Peyer's patch (tissue), 4 donors: ENCODE results near the gene CCDC57. TPM values are rescaled to one million over a fixed set of nuclear protein-coding genes. Genes with fewer than 3 reads are reported as not detected.

Experiments
- DNase-seq, 3 donors: peaks; one replicate each; pipeline ENCODE4 v3.0.0-alpha.2; 2017 to 2019
- H3K27ac ChIP-seq, 4 donors: fragments of 200-600 bp; sonication (generic); one replicate each; pipeline ENCODE4 v1.5.1; 2016 to 2019
- H3K27me3 ChIP-seq, 2 donors: fragments of 200-600 bp; sonication (generic); one replicate each; pipeline ENCODE4 v1.5.1; 2019
- H3K36me3 ChIP-seq, 3 donors: fragments of 200-600 bp; sonication (generic); one replicate each; pipeline ENCODE4 v1.5.1; 2016 to 2019
- H3K4me1 ChIP-seq, 4 donors: fragments of 200-600 bp; sonication (generic); one replicate each; pipeline ENCODE4 v1.5.1; 2016 to 2019
- H3K4me3 ChIP-seq, 4 donors: fragments of 200-600 bp; sonication (generic); 1 replicate in 3 of 4; 2 replicates in 1 of 4; pipeline ENCODE4 v1.5.1; 2016 to 2019; ENCODE audit warnings: mild to moderate bottlenecking in 1 of 4
- H3K9me3 ChIP-seq, 4 donors: fragments of 200-600 bp; sonication (generic); one replicate each; pipeline ENCODE4 v1.5.1; 2016 to 2019; ENCODE audit warnings: mild to moderate bottlenecking in 1 of 4
- POLR2A ChIP-seq, 2 donors: fragments of 450-650 bp; IDR thresholded peaks; one replicate each; pipeline ENCODE4 v1.5.1; 2017; ENCODE audit warnings: antibody characterized with exemption in 2 of 2, mild to moderate bottlenecking in 2 of 2, moderate library complexity in 2 of 2
- total RNA-seq, 4 donors: library from RNA; depleted of rRNA; stranded (reverse); fragments of >200 nt; gene quantifications; one replicate each; pipeline ENCODE4 v1.1.0, GENCODE V29; 2016
- TF ChIP-seq, protein P1 (sequence below), 6 experiments: fragments of 450-650 bp in 4 of 6; fragments of 200-600 bp in 2 of 6; sonication (generic) in 1 of 6; IDR thresholded peaks; one replicate each; pipeline ENCODE4 v1.5.1; 2017 to 2019; ENCODE audit warnings: antibody characterized with exemption in 6 of 6, mild to moderate bottlenecking in 3 of 6, moderate library complexity in 1 of 6

Gene CCDC57
- total RNA-seq, 4 donors from 2014 or later: 28.2 to 144 (median 79.8) TPM

DNA sequence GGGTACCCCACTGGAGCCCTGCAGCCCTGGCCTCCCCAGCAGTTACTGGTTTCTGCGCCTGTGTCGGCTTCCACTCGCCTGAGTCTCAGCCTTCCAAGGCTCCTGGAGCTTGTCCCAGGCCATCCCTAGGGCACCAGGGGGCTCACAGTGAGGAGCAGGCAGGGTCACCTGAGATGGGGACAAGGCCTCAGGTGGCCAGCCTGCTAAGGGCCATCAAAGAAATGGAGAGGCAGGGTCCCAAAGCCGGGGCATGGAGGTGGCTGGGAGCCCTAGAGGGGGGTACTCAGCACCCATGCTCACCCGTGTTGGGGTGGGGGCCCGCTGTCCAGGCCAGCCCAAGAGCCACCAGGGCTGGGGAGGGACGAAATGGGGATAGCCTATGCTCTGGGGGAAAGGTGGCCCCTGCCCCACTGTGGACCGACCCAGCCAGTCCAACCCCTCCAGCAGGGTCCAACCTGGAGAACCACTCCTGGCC, 115.9 kb downstream of the CCDC57 start:
- Histone ChIP-seq H3K27me3 (no peaks in the 10 kb centered on the region), H3K4me3 (peak overlapping the region; percentile 87 to 98 (median 95)), H3K36me3 (peaks cover 0 to 39% (median 0%) of the 10 kb centered on the region in 3 donors), H3K4me1 (peaks cover 0 to 29% (median 23%) of the 10 kb centered on the region in 4 donors), H3K9me3 (no peaks in the 10 kb centered on the region), H3K27ac (peak overlapping the region in 2 of 4 donors; percentile 85 to 92)
- no peak for TF ChIP-seq POLR2A (IDR thresholded peaks at IDR 0.05)
- TF ChIP-seq, protein P1, sequence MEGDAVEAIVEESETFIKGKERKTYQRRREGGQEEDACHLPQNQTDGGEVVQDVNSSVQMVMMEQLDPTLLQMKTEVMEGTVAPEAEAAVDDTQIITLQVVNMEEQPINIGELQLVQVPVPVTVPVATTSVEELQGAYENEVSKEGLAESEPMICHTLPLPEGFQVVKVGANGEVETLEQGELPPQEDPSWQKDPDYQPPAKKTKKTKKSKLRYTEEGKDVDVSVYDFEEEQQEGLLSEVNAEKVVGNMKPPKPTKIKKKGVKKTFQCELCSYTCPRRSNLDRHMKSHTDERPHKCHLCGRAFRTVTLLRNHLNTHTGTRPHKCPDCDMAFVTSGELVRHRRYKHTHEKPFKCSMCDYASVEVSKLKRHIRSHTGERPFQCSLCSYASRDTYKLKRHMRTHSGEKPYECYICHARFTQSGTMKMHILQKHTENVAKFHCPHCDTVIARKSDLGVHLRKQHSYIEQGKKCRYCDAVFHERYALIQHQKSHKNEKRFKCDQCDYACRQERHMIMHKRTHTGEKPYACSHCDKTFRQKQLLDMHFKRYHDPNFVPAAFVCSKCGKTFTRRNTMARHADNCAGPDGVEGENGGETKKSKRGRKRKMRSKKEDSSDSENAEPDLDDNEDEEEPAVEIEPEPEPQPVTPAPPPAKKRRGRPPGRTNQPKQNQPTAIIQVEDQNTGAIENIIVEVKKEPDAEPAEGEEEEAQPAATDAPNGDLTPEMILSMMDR (IDR thresholded peaks at IDR 0.05): no peak
- no peak for DNase-seq

DNA sequence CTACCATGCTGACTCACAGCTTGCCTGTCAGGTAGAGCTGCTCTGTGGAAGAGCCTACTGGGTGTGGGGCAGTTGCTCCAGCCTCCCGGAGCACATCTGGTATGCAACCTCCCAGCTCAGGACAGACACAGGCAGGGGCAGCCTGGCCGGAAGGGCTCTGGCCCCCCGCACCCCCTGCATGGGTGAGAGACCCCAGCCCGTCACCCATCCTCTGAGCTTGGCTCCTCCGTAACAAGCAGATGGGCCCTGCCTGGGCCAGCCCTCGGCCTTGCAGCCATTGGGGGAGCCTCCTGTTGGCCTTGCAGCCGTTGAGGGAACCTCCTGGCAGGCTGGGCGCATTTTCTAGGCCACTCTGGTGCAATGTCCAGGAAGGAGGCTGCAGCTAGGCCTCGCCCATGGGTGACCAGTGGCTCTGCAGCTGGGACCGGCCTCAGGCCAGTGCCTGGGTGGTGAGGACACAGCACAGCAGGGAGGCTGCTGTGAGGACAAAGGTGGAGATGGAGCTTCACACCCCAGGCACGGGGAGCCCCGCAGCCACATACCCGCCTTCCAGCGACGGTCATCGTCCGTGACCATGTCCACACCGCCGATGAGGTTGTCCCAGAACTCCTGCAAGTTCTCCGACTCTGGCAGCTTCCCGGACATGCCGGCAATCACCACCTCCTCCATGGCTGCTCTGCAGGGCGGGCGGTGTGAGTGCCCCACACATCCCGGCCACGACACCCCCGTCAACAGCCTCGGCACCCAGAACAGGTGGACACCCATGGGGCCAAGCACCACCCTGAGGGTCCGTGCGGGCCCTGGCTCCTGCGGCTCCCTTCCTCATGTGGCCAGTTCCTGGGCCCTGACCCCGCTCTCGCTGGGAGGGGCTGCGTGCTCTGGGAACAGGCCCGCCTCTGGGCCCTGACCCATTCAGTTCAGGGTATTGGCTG, 116.6 kb downstream of the CCDC57 start:
- DNase-seq: no peak
- no peak for TF ChIP-seq POLR2A (IDR thresholded peaks at IDR 0.05)
- TF ChIP-seq, protein P1 (IDR thresholded peaks at IDR 0.05): no peak
- Histone ChIP-seq H3K27me3 (no peaks in the 10 kb centered on the region), H3K27ac (no peak overlapping the region), H3K36me3 (peaks cover 0 to 46% (median 0%) of the 10 kb centered on the region in 3 donors), H3K4me1 (peaks cover 0 to 29% (median 23%) of the 10 kb centered on the region in 4 donors), H3K9me3 (no peaks in the 10 kb centered on the region), H3K4me3 (peak overlapping the region in 2 of 4 donors; percentile 87 to 98)

DNA sequence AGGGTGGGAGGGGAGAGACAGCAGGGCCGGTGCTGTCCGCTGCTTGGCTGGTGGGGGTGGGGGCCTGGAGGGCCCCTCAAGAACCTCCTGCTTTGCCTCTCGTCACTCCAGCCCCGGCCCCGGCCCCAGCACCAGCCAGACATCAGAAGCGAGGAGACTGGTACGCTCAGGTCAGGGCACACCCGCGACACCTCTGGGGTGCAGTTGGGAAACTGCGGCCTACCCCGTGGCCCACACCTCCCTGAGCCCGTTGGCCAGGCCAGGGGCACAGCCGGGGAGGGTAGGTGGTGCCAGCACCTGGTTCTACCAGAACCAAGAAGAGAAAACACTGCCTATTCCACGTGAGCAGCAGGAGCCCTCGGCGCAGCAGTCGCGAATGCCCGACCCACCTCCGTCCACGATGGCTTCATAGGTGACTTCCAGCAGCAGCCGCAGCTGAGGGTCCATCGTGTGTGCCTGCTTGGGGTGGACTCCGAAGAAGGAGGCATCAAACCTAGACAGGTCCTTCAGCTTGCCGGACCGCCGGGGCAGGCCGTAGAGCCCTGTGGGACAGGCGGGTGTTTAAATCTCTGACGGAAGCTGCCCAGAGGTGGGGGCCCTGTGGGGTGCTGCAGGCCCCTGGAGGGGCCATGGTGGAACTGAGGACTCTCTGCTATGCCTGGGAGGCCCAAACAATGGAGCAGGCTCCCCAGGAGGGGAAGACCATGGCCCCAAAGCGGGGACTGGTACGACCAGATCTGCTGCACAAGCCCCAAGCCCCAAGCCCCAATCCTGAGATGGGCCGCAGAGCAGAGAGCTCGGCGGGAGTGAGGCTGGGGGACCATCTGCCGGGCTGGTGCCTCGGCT, 117.5 kb downstream of the CCDC57 start:
- H3K36me3 ChIP-seq: peaks cover 0 to 54% (median 0%) of the 10 kb centered on the region in 3 donors
- no peak overlapping the region for H3K4me3 ChIP-seq
- H3K9me3 ChIP-seq: no peaks in the 10 kb centered on the region
- H3K27ac ChIP-seq: no peak overlapping the region
- H3K4me1 ChIP-seq: peaks cover 0 to 26% (median 21%) of the 10 kb centered on the region in 4 donors
- H3K27me3 ChIP-seq: no peaks in the 10 kb centered on the region
- no peak for DNase-seq
- TF ChIP-seq, protein P1 (IDR thresholded peaks at IDR 0.05): no peak
- no peak for TF ChIP-seq POLR2A (IDR thresholded peaks at IDR 0.05)

DNA sequence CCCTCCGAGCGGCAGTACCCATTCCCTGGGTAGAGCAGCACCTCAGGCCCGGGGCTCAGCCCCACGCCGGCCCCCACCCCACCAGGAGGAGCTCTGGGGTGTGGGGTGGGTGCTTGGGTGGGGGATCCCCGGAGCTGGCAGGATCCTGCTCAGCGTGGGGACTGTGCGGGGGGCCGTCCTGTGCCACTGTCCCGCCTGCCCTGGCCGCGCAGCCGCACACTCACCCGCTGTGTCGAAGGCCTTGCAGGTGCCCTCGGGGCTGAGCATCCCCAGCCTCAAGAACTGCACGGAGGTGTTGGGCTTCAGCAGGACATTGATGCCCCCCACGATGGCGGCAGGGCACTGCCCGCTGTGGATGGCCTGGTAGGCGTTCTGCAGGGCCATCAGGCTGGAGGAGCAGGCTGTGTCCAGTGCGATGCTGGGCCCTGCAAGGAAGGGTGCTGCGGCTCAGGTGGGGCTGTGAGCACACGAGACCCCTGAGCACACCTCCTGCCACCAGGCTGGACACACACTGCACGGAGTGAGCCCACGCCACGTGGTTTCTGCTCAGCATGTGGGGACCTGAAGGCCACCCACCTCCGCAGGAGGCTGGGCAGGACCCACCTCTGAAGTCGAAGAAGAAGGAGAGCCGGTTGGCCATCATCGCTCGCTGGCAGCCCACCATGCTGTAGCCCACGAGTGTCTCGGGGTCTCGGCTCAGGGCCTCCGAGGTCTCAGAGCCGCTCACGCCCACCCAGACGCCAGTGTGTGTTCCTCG, 119.5 kb downstream of the CCDC57 start:
- peaks cover 0 to 15% (median 11%) of the 10 kb centered on the region in 4 donors for H3K4me1 ChIP-seq
- H3K27me3 ChIP-seq: no peaks in the 10 kb centered on the region
- H3K27ac ChIP-seq: no peak overlapping the region
- TF ChIP-seq POLR2A (IDR thresholded peaks at IDR 0.05): no peak
- TF ChIP-seq, protein P1 (IDR thresholded peaks at IDR 0.05): no peak
- peaks cover 0 to 74% (median 0%) of the 10 kb centered on the region in 3 donors for H3K36me3 ChIP-seq
- no peak for DNase-seq
- H3K4me3 ChIP-seq: no peak overlapping the region
- H3K9me3 ChIP-seq: no peaks in the 10 kb centered on the region

DNA sequence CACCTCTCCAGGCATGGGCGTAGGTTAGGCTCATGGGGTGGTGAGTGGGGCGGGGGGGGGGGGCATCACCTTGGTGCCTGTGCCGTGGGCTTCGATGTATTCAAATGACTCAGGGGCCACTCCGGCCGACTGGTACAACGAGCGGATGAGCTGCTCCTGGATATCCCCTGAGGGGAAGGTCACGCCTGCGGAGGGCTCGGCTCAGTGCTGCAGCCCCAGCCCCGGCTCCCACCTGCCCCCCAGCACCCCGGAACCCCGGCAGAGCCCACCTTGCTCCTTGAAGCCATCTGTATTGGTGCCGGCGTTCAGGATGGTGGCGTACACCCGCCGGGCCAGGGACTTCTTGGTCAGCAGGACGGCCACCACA, 120.0 kb downstream of the CCDC57 start:
- peaks cover 0 to 80% (median 0%) of the 10 kb centered on the region in 3 donors for H3K36me3 ChIP-seq
- TF ChIP-seq POLR2A (IDR thresholded peaks at IDR 0.05): no peak
- TF ChIP-seq, protein P1 (IDR thresholded peaks at IDR 0.05): no peak
- DNase-seq: no peak

More for the DNA sequence above, 120.0 kb downstream of the CCDC57 start:
- no peak overlapping the region for H3K27ac ChIP-seq
- peaks cover 0 to 14% (median 11%) of the 10 kb centered on the region in 4 donors for H3K4me1 ChIP-seq
- no peak overlapping the region for H3K4me3 ChIP-seq
- no peaks in the 10 kb centered on the region for H3K27me3 ChIP-seq
- H3K9me3 ChIP-seq: no peaks in the 10 kb centered on the region
